Chondrocyte (in vitro differentiated cells): ENCODE data around the gene ATAD3C. TPM values are rescaled to one million over a fixed set of nuclear protein-coding genes. Genes with fewer than 3 reads are reported as not detected.

Experiments used
- DNase-seq: peaks from one replicate; pipeline ENCODE4 v3.0.0; 2021; ENCODE audit warnings: mixed read lengths, low spot score
- H3K27ac Mint-ChIP-seq: one replicate; pipeline ENCODE4 v1.8.0; 2021; ENCODE audit warnings: mild to moderate bottlenecking, moderate library complexity, mixed read lengths; ENCODE audit not compliant: unreplicated experiment
- H3K27me3 Mint-ChIP-seq: 2 replicates; pipeline ENCODE4 v1.8.0; 2021; ENCODE audit warnings: low read depth, mixed read lengths
- H3K36me3 Mint-ChIP-seq: 2 replicates; pipeline ENCODE4 v1.8.0; 2021; ENCODE audit warnings: low read depth, mixed read lengths
- H3K4me1 Mint-ChIP-seq: 2 replicates; pipeline ENCODE4 v1.8.0; 2021; ENCODE audit warnings: low read depth, mild to moderate bottlenecking, mixed read lengths
- H3K4me3 Mint-ChIP-seq: one replicate; pipeline ENCODE4 v1.8.0; 2021; ENCODE audit warnings: mild to moderate bottlenecking, moderate library complexity, mixed read lengths; ENCODE audit not compliant: unreplicated experiment
- H3K9me3 Mint-ChIP-seq: 2 replicates; pipeline ENCODE4 v1.8.0; 2021; ENCODE audit warnings: low read depth, mixed read lengths
- long read RNA-seq: library from polyadenylated mRNA; stranded (forward); transcript quantifications from one replicate; pipeline ENCODE4 v2.0.0, GENCODE V29; 2021
- total RNA-seq: library from RNA; stranded (reverse); gene quantifications from 3 replicates; pipeline ENCODE4 v1.2.1, GENCODE V29; 2021
- TF ChIP-seq, protein P1 (sequence below): fragments of 200-600 bp; sonication (generic); IDR thresholded peaks from 2 replicates; pipeline ENCODE4 v1.5.0; 2021; ENCODE audit warnings: antibody characterized with exemption, mild to moderate bottlenecking, moderate library complexity

The ATAD3C gene
- total RNA-seq = 0.75 to 1.4 TPM (median 1.3 TPM) in 3 replicates
- long read RNA-seq, partial matches to known transcripts = 0 of 1 reads
- long read RNA-seq, other reads (novel, unspliced or antisense) = 1 of 1 reads

DNA sequence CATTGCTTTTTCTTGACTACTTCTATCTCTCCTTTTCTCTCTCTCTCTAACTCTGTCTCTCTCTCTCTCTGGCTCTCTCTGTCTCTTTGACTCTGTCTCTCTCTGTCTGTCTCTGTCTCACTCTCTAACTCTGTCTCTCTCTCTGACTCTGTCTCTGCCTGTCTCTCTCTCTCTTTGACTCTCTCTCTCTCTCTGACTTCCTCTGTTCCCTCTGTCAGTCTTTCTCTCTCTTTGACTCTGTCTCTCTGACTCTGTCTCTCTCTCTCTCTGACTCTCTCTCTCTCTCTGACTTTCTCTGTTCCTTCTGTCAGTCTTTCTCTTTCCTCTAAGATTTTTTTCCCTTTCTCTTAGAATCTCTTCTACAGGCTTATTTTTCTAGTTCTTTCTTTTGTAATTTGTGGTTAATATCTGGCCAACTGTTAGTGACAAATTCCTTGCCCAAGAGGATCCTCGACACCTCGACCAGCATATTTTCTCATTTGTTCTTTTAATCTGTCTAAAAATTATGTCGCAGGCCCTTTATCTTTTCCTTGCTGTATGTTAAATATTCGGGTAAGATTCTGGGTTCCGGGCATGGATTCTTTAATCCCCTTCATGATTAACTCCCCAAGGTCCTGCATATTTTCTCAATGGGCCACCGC is at the start of gene ATAD3C:
Gene ATAD3C (plus strand): TSS at position 591 of the 641 bp plus-strand sequence. CDS start 995 bp downstream, outside the sequence.
- H3K27ac Mint-ChIP-seq = no peak within 1 kb of the TSS
- H3K4me3 Mint-ChIP-seq = no peak within 1 kb of the TSS

GRCh38 chr1:1399872-1400575 is 49.5 kb upstream of the ATAD3C start:
- DNase-seq = peak; percentile 87
- TF ChIP-seq, protein P1, sequence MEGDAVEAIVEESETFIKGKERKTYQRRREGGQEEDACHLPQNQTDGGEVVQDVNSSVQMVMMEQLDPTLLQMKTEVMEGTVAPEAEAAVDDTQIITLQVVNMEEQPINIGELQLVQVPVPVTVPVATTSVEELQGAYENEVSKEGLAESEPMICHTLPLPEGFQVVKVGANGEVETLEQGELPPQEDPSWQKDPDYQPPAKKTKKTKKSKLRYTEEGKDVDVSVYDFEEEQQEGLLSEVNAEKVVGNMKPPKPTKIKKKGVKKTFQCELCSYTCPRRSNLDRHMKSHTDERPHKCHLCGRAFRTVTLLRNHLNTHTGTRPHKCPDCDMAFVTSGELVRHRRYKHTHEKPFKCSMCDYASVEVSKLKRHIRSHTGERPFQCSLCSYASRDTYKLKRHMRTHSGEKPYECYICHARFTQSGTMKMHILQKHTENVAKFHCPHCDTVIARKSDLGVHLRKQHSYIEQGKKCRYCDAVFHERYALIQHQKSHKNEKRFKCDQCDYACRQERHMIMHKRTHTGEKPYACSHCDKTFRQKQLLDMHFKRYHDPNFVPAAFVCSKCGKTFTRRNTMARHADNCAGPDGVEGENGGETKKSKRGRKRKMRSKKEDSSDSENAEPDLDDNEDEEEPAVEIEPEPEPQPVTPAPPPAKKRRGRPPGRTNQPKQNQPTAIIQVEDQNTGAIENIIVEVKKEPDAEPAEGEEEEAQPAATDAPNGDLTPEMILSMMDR = no peak
- Mint-ChIP-seq H3K36me3 (peaks cover 27% of the 10 kb centered on the region), H3K9me3 (no peaks in the 10 kb centered on the region), H3K4me1 (peaks cover 45% of the 10 kb centered on the region), H3K27ac (peak overlapping the region; percentile 90), H3K27me3 (no peaks in the 10 kb centered on the region), H3K4me3 (peak overlapping the region; percentile 88)

More for the DNA sequence above, at the start of gene ATAD3C:
- Mint-ChIP-seq H3K27me3 (peaks cover 8% of the 10 kb centered on the region), H3K36me3 (no peaks in the 10 kb centered on the region), H3K4me1 (no peaks in the 10 kb centered on the region), H3K9me3 (no peaks in the 10 kb centered on the region)
- no peak for DNase-seq
- TF ChIP-seq, protein P1 = no peak

GRCh38 chr1:1400576-1401456 is 48.7 kb upstream of the ATAD3C start:
- Mint-ChIP-seq H3K27ac (peak overlapping the region; percentile 90), H3K27me3 (no peaks in the 10 kb centered on the region), H3K4me1 (peaks cover 46% of the 10 kb centered on the region), H3K4me3 (peak overlapping the region; percentile 88), H3K9me3 (no peaks in the 10 kb centered on the region), H3K36me3 (peaks cover 22% of the 10 kb centered on the region)
- TF ChIP-seq, protein P1 = no peak
- peak; percentile 83 for DNase-seq

DNA sequence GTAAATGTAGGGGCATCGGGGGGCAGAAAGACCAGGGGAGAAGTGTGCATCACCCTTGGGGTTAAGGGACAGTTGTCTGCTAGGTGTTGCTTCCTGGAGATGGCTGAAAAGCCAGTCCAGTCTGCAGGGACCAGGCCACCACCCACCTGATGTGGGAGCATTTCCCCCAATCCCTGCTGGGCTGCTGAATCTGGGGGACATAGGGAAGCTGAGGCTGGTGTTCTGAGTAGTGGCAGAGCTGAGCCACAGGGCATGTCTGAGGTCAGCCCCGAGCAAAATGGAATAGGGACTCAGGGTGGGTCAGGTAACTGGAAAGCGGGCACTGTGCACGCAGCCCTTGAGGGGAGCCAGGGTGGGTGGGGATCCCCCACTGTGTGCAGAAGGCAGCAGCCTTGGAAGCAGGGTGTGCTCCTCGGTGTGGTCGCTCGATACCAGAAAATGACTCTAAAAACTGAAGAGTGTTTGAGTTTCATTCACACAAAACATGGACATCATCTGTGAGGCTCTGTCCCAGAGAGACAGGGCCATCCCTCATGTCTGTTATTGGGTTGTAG is 48.0 kb upstream of the ATAD3C start:
- Mint-ChIP-seq H3K27me3 (no peaks in the 10 kb centered on the region), H3K36me3 (peaks cover 22% of the 10 kb centered on the region), H3K4me3 (no peak overlapping the region), H3K4me1 (peaks cover 52% of the 10 kb centered on the region), H3K9me3 (no peaks in the 10 kb centered on the region), H3K27ac (peak overlapping the region; percentile 90)
- TF ChIP-seq, protein P1 = no peak
- no peak for DNase-seq
